ENCODE results near the gene MROH2B.

MROH2B gene

GRCh38 chr5:41102341-41102740 is 31.2 kb upstream of the MROH2B start:
- no peaks in the 10 kb centered on the region for H3K4me1 Mint-ChIP-seq

DNA sequence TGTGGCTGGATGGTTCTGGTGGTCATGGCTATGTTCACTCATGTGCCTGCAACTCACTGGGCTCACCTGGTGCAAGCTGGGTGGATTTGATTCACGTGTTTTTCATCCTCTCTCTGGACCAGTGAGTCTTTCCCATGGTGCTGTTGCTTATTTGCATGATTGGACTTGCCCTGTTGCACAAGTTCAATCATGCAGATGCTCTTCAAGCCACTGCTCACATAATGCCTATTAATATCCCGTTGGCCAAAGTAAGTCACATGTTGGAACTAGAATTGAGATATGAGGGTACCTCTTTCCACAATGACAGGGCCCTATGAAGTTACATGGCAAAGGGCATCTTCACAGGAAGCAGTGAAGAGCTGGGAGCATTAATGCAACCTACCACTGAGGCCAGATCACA is 26.5 kb upstream of the MROH2B start:
- Mint-ChIP-seq H3K36me3 (ENCODE audit: low read depth) (no peaks in the 10 kb centered on the region), H3K27ac (no peak overlapping the region), H3K4me3 (no peak overlapping the region), H3K4me1 (no peaks in the 10 kb centered on the region), H3K9me3 (peaks cover 2% of the 10 kb centered on the region), H3K27me3 (ENCODE audit: low read depth, poor library complexity) (no peaks in the 10 kb centered on the region)
- no peak for DNase-seq
- TF ChIP-seq, protein P1, sequence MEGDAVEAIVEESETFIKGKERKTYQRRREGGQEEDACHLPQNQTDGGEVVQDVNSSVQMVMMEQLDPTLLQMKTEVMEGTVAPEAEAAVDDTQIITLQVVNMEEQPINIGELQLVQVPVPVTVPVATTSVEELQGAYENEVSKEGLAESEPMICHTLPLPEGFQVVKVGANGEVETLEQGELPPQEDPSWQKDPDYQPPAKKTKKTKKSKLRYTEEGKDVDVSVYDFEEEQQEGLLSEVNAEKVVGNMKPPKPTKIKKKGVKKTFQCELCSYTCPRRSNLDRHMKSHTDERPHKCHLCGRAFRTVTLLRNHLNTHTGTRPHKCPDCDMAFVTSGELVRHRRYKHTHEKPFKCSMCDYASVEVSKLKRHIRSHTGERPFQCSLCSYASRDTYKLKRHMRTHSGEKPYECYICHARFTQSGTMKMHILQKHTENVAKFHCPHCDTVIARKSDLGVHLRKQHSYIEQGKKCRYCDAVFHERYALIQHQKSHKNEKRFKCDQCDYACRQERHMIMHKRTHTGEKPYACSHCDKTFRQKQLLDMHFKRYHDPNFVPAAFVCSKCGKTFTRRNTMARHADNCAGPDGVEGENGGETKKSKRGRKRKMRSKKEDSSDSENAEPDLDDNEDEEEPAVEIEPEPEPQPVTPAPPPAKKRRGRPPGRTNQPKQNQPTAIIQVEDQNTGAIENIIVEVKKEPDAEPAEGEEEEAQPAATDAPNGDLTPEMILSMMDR (IDR thresholded peaks at IDR 0.05): no peak

More at GRCh38 chr5:41102341-41102740, 31.2 kb upstream of the MROH2B start:
- Mint-ChIP-seq H3K36me3 (ENCODE audit: low read depth) (no peaks in the 10 kb centered on the region), H3K27me3 (ENCODE audit: low read depth, poor library complexity) (no peaks in the 10 kb centered on the region), H3K9me3 (no peaks in the 10 kb centered on the region), H3K27ac (no peak overlapping the region), H3K4me3 (no peak overlapping the region)
- TF ChIP-seq, protein P1 (IDR thresholded peaks at IDR 0.05): no peak
- no peak for DNase-seq

GRCh38 chr5:41095324-41096101 is 24.4 kb upstream of the MROH2B start:
- no peak for DNase-seq
- peaks cover 13% of the 10 kb centered on the region for H3K9me3 Mint-ChIP-seq
- no peaks in the 10 kb centered on the region for H3K4me1 Mint-ChIP-seq
- no peaks in the 10 kb centered on the region for H3K27me3 Mint-ChIP-seq (ENCODE audit: low read depth, poor library complexity)
- H3K4me3 Mint-ChIP-seq: no peak overlapping the region
- no peaks in the 10 kb centered on the region for H3K36me3 Mint-ChIP-seq (ENCODE audit: low read depth)
- TF ChIP-seq, protein P1 (IDR thresholded peaks at IDR 0.05): no peak
- no peak overlapping the region for H3K27ac Mint-ChIP-seq

DNA sequence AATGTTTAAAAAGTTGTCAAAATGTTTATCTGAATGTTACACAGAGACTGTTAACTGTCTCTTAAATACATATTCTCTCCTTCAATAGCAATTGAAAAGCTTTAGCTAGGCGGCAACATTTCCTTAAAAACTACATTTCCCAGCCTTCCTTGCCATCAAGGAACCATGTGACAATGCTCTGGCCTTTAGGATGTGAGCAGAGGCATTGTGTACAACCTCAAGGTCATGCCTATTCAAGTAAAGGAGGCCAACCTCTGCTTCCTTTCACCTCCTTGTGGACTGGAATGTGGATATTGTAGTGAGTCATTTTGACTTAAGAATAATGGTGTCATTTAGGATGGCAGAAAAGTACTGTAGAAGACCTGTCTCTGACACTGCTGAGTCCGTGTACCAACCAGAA is 23.7 kb upstream of the MROH2B start:
- no peaks in the 10 kb centered on the region for H3K4me1 Mint-ChIP-seq
- no peaks in the 10 kb centered on the region for H3K36me3 Mint-ChIP-seq (ENCODE audit: low read depth)
- TF ChIP-seq, protein P1 (IDR thresholded peaks at IDR 0.05): no peak
- DNase-seq: no peak
- H3K9me3 Mint-ChIP-seq: peaks cover 13% of the 10 kb centered on the region
- no peak overlapping the region for H3K4me3 Mint-ChIP-seq
- H3K27ac Mint-ChIP-seq: no peak overlapping the region
- H3K27me3 Mint-ChIP-seq (ENCODE audit: low read depth, poor library complexity): no peaks in the 10 kb centered on the region

- Mint-ChIP-seq H3K27me3 (ENCODE audit: low read depth, poor library complexity) (no peaks in the 10 kb centered on the region), H3K9me3 (peaks cover 13% of the 10 kb centered on the region), H3K4me1 (no peaks in the 10 kb centered on the region), H3K4me3 (no peak overlapping the region), H3K27ac (no peak overlapping the region), H3K36me3 (ENCODE audit: low read depth) (no peaks in the 10 kb centered on the region)
- DNase-seq: no peak
- TF ChIP-seq, protein P1 (IDR thresholded peaks at IDR 0.05): no peak
These were observed 22.7 kb upstream of the MROH2B start for GRCh38 chr5:41093803-41094202.

DNA sequence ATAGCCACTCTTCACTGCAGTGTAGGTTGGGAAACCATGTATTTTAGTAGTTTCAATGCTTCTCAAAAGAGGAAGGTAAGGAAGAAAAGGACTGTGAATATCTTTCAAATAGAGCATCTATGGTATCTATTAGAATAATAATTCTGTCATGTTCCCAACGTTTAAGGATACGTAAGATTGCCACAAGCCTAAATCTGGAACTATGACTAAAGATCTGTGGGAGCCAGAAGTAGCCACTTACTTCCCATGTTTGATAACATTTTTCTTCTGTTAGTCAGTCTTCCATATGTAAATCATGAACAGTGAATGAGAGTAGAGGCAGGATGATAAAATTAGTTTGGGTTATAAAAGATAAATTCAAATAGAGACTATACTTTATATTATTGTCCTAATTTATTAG is 16.3 kb upstream of the MROH2B start:
- Mint-ChIP-seq H3K36me3 (ENCODE audit: low read depth) (no peaks in the 10 kb centered on the region), H3K9me3 (peaks cover 17% of the 10 kb centered on the region), H3K27me3 (ENCODE audit: low read depth, poor library complexity) (no peaks in the 10 kb centered on the region), H3K27ac (no peak overlapping the region), H3K4me1 (no peaks in the 10 kb centered on the region), H3K4me3 (no peak overlapping the region)
- TF ChIP-seq, protein P1 (IDR thresholded peaks at IDR 0.05): no peak
- no peak for DNase-seq

Measured in nephron progenitor cell (in vitro differentiated cells).